PC-3 (cell line): ENCODE data around the gene KHDC4. TPM values are rescaled to one million over a fixed set of nuclear protein-coding genes. Genes with fewer than 3 reads are reported as not detected.

Source experiments
- ATAC-seq: fragments of 200-7000 bp; cut with Tn5 transposase; 2 replicates; pipeline ENCODE4 v1.9.1; 2020; ENCODE audit warnings: mild to moderate bottlenecking, moderate library complexity
- BruUV-seq: library from RNA; stranded (reverse); fragments of 400-500 nt; replicated peaks from 2 replicates; lab custom pipeline; 2021; lab: Mats Ljungman, UMichigan
- CTCF ChIA-PET: fragments of 300-600 bp; sonication (Branson Sonifier 250); formaldehyde crosslinking; loops from one replicate; lab custom pipeline; 2022; ENCODE audit warnings: antibody characterized with exemption; lab: Charles Lee
- POLR2A ChIA-PET: fragments of 300-600 bp; sonication (Branson Sonifier 250); formaldehyde crosslinking; loops from one replicate; lab custom pipeline; 2022; ENCODE audit warnings: antibody characterized with exemption; ENCODE audit not compliant: unreplicated experiment; lab: Charles Lee
- DNase-seq: peaks from one replicate; pipeline ENCODE4 v3.0.0-alpha.2; 2015
- H2AFZ ChIP-seq: fragments of 300-600 bp; sonication (generic); 2 replicates; pipeline ENCODE4 v1.6.0; 2016; ENCODE audit warnings: antibody characterized with exemption, low read length
- H3F3A ChIP-seq: fragments of 300-600 bp; sonication (generic); one replicate; pipeline ENCODE4 v1.6.0; 2017; ENCODE audit warnings: antibody characterized with exemption, low read length, control low read depth, mild to moderate bottlenecking; ENCODE audit not compliant: unreplicated experiment
- H3K27ac ChIP-seq: fragments of 300-600 bp; sonication (generic); 2 replicates; pipeline ENCODE4 v1.5.1; 2016; ENCODE audit warnings: mild to moderate bottlenecking, low read length
- H3K27me3 ChIP-seq: fragments of 300-600 bp; sonication (generic); 2 replicates; pipeline ENCODE4 v1.6.1; 2016; ENCODE audit warnings: low read length, mixed read lengths
- H3K36me3 ChIP-seq: fragments of 300-600 bp; sonication (generic); 2 replicates; pipeline ENCODE4 v1.6.1; 2016; ENCODE audit warnings: low read depth, mixed run types, low read length, mixed read lengths
- H3K4me1 ChIP-seq: fragments of 300-600 bp; sonication (generic); 2 replicates; pipeline ENCODE4 v1.5.1; 2016; ENCODE audit warnings: low read length; ENCODE audit not compliant: insufficient read depth
- H3K4me2 ChIP-seq: fragments of 300-600 bp; sonication (generic); 2 replicates; pipeline ENCODE4 v1.6.0; 2016; ENCODE audit warnings: low read length
- H3K4me3 ChIP-seq: fragments of 300-600 bp; sonication (generic); 2 replicates; pipeline ENCODE4 v1.5.1; 2016; ENCODE audit warnings: mild to moderate bottlenecking, low read length, mixed read lengths
- H3K79me2 ChIP-seq: fragments of 300-600 bp; sonication (generic); 2 replicates; pipeline ENCODE4 v1.6.1; 2017; ENCODE audit warnings: low read length, mixed read lengths
- H3K9ac ChIP-seq: fragments of 300-600 bp; sonication (generic); 2 replicates; pipeline ENCODE4 v1.6.0; 2016; ENCODE audit warnings: mild to moderate bottlenecking, low read length
- H3K9me2 ChIP-seq: fragments of 300-600 bp; sonication (generic); replicated peaks from 2 replicates; pipeline ENCODE4 v1.6.1; 2016; ENCODE audit warnings: mixed run types, low read length, mixed read lengths
- H3K9me3 ChIP-seq: fragments of 300-600 bp; sonication (generic); 2 replicates; pipeline ENCODE4 v1.6.1; 2016; ENCODE audit warnings: low read length, mixed read lengths
- H4K20me1 ChIP-seq: fragments of 300-600 bp; sonication (generic); 2 replicates; pipeline ENCODE4 v1.6.1; 2016; ENCODE audit warnings: low read length, mixed read lengths
- EZH2 ChIP-seq: fragments of 300-600 bp; sonication (generic); IDR thresholded peaks from one replicate; pipeline ENCODE4 v1.6.1; 2017; ENCODE audit warnings: antibody characterized with exemption, mild to moderate bottlenecking, low read length; ENCODE audit not compliant: unreplicated experiment
- EZH2phosphoT487 ChIP-seq: fragments of 300-600 bp; sonication (generic); IDR thresholded peaks from 2 replicates; pipeline ENCODE4 v1.6.1; 2018; ENCODE audit warnings: mild to moderate bottlenecking, antibody characterized with exemption, low read length, borderline replicate concordance
- intact Hi-C: fragments of 100-400 bp; cut with micrococcal nuclease; formaldehyde crosslinking; loops from 2 replicates; pipeline ENCODE4 v1.9.0; 2023
- total RNA-seq: library from RNA; depleted of rRNA; stranded (reverse); fragments of >200 nt; gene quantifications from 2 replicates; pipeline ENCODE4 v1.2.3, GENCODE V29; 2014
- TF ChIP-seq, protein P1 (sequence below): fragments of 300-600 bp; sonication (generic); conservative IDR thresholded peaks from 2 replicates; pipeline ENCODE4 v1.5.1; 2017; ENCODE audit warnings: antibody characterized with exemption, low read depth, mild to moderate bottlenecking, low read length

Gene KHDC4
- total RNA-seq, 1 experiment from 2014 or later: 63.4 TPM

DNA sequence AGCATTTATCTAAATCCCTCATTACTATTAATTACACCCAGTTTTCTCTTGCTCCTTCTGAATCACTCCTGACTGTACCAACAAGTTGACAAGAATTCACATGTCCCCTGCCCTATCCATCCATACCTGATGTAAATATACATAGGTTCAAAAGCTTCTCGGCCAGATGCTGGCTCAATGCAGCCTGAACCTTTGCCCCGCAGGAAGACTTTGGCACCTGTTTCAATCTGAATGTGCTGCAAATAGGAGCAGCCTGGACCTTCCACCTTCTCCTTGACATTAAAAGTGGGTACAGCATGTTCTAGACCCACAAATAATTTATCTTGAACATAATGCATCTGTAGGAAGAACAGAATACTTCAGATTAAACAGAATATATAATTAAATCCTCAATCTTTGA is 8.7 kb downstream of the KHDC4 start:
- ATAC-seq: no peak
- H3K4me2 ChIP-seq: no peak overlapping the region
- CTCF ChIA-PET: no interaction called here
- H3K9ac ChIP-seq: no peak overlapping the region
- POLR2A ChIA-PET: no interaction called here
- no peaks in the 10 kb centered on the region for H3K9me2 ChIP-seq
- no peak overlapping the region for H3K27ac ChIP-seq
- no peaks in the 10 kb centered on the region for H3K27me3 ChIP-seq
- peaks cover 22% of the 10 kb centered on the region for H3K4me1 ChIP-seq
- H3K79me2 ChIP-seq: peaks cover 72% of the 10 kb centered on the region
- BruUV-seq: no TSS peak
- no peaks in the 10 kb centered on the region for H3K9me3 ChIP-seq
- DNase-seq: no peak
- H3K36me3 ChIP-seq: peaks cover 78% of the 10 kb centered on the region
- no peak overlapping the region for H3K4me3 ChIP-seq
- TF ChIP-seq, protein P1, sequence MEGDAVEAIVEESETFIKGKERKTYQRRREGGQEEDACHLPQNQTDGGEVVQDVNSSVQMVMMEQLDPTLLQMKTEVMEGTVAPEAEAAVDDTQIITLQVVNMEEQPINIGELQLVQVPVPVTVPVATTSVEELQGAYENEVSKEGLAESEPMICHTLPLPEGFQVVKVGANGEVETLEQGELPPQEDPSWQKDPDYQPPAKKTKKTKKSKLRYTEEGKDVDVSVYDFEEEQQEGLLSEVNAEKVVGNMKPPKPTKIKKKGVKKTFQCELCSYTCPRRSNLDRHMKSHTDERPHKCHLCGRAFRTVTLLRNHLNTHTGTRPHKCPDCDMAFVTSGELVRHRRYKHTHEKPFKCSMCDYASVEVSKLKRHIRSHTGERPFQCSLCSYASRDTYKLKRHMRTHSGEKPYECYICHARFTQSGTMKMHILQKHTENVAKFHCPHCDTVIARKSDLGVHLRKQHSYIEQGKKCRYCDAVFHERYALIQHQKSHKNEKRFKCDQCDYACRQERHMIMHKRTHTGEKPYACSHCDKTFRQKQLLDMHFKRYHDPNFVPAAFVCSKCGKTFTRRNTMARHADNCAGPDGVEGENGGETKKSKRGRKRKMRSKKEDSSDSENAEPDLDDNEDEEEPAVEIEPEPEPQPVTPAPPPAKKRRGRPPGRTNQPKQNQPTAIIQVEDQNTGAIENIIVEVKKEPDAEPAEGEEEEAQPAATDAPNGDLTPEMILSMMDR: no peak
- no peak for TF ChIP-seq EZH2
- TF ChIP-seq EZH2phosphoT487: no peak
- peaks cover 6% of the 10 kb centered on the region for H3F3A ChIP-seq
- H2AFZ ChIP-seq: no peak overlapping the region
- intact Hi-C loops: no loop called here
- peaks cover 44% of the 10 kb centered on the region for H4K20me1 ChIP-seq

DNA sequence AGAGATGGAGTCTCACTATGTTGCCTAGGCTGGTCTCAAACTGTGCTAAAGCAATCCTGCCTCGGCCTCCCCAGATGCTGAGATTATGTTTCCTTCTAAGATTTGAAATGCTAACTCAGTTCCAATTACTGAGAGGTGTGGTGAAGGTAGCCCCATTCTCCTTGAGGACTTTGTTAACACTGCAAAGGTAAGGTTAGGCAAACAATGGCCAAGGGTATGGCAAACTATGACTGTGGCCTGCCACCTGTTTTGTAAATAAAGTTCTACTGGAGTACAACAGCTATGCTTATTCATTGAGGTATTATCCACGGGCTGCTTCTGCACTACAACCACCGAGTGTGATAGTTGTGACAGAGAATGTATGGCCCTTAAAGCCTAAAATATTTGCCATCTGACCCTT is 13.5 kb downstream of the KHDC4 start:
- Histone ChIP-seq H3K36me3 (peaks cover 81% of the 10 kb centered on the region), H4K20me1 (peaks cover 33% of the 10 kb centered on the region), H3K27me3 (no peaks in the 10 kb centered on the region), H3K4me1 (peaks cover 5% of the 10 kb centered on the region; the same call in 1 of the 2 replicates), H3K4me3 (no peak overlapping the region), H3F3A (peaks cover 21% of the 10 kb centered on the region), H3K4me2 (no peak overlapping the region), H3K27ac (no peak overlapping the region), H2AFZ (no peak overlapping the region), H3K9ac (no peak overlapping the region), H3K9me3 (no peaks in the 10 kb centered on the region), H3K9me2 (no peaks in the 10 kb centered on the region), H3K79me2 (peaks cover 41% of the 10 kb centered on the region)
- DNase-seq: no peak
- BruUV-seq: TSS peak; percentile 4
- ChIA-PET CTCF (no interaction called here), POLR2A (no interaction called here)
- TF ChIP-seq, protein P1: no peak
- no peak for TF ChIP-seq EZH2phosphoT487
- TF ChIP-seq EZH2: no peak
- no peak for ATAC-seq
- intact Hi-C loops: no loop called here

DNA sequence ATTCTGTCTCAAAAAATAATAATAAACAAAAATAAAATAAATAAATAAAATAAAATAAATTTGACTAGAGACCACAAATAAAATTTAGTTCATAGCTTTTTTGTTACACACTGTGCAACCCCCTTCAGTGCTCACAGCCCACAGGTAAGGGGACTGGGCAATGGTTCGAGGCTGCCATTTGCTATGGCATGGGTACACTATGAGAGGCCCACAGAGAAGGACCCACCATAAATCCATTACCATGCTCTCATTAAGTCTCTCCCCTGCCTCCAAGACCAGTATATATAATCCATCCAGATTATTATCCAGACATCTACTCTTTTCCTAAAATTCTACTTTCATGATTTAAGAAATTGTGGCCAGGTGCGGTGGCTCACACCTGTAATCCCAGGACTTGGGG is 14.4 kb downstream of the KHDC4 start:
- Histone ChIP-seq H3K27ac (no peak overlapping the region), H3K4me2 (no peak overlapping the region), H3K9me3 (no peaks in the 10 kb centered on the region), H3K4me1 (peaks cover 5% of the 10 kb centered on the region; the same call in 1 of the 2 replicates), H3K4me3 (no peak overlapping the region), H3K9me2 (no peaks in the 10 kb centered on the region), H2AFZ (no peak overlapping the region), H3F3A (peaks cover 22% of the 10 kb centered on the region), H3K27me3 (no peaks in the 10 kb centered on the region), H3K79me2 (peaks cover 38% of the 10 kb centered on the region), H3K9ac (no peak overlapping the region), H3K36me3 (peaks cover 82% of the 10 kb centered on the region), H4K20me1 (peaks cover 33% of the 10 kb centered on the region; the same call in 1 of the 2 replicates)
- BruUV-seq: no TSS peak
- no peak for ATAC-seq
- intact Hi-C loops: no loop called here
- ChIA-PET POLR2A (interaction anchor here (0.6 kb wide), 1 partner anchor 188 kb away, joined by 7 read pairs; no protein-coding TSS in a partner anchor), CTCF (no interaction called here)
- TF ChIP-seq, protein P1: no peak
- TF ChIP-seq EZH2phosphoT487: no peak
- TF ChIP-seq EZH2: no peak
- no peak for DNase-seq
